CD4-positive, alpha-beta T cell treated with Interleukin-12 subunit alpha and Interleukin-12 subunit beta, for 1 hour (primary cell): Measurements from ENCODE around the gene ZMAT2.
A peak's percentile ranks its signal among the peaks of the same experiment; 100 is the strongest.
"Not testable (repeated sequence)": the region's sequence is repeated elsewhere in the genome, so short reads cannot be mapped to it uniquely, and the experiment has no call there.

Experiments
- DNase-seq: peaks from one replicate; pipeline ENCODE4 v3.0.0-alpha.2; 2020

The ZMAT2 gene

GRCh38 chr5:140710899-140711552 lies 10.8 kb downstream of the ZMAT2 start:
- peak; percentile 95 for DNase-seq

- no peak for DNase-seq
Measured at GRCh38 chr5:140711794-140712193, 11.5 kb downstream of the ZMAT2 start.

GRCh38 chr5:140713562-140714094 lies 13.4 kb downstream of the ZMAT2 start:
- DNase-seq, result no peak

- DNase-seq, result not testable (repeated sequence)
Measured at GRCh38 chr5:140716238-140716637, 16.0 kb downstream of the ZMAT2 start.

- no peak for DNase-seq
Measured at GRCh38 chr5:140718266-140718592, 18.0 kb downstream of the ZMAT2 start.

GRCh38 chr5:140720738-140721137 lies 20.5 kb downstream of the ZMAT2 start:
- DNase-seq, result not testable (repeated sequence)

- not testable (repeated sequence) for DNase-seq
Measured at GRCh38 chr5:140721395-140721794, 21.1 kb downstream of the ZMAT2 start.

- peak; percentile 75 for DNase-seq
Measured at GRCh38 chr5:140725799-140726471, 25.7 kb downstream of the ZMAT2 start.

GRCh38 chr5:140733098-140733497 lies 32.9 kb downstream of the ZMAT2 start:
- DNase-seq, result no peak

- DNase-seq, result no peak
Measured at GRCh38 chr5:140734354-140734753, 34.1 kb downstream of the ZMAT2 start.

- no peak for DNase-seq
Measured at GRCh38 chr5:140737486-140737885, 37.2 kb downstream of the ZMAT2 start.

GRCh38 chr5:140741967-140742366 lies 41.7 kb downstream of the ZMAT2 start:
- DNase-seq, result no peak

- DNase-seq, result no peak
Measured at GRCh38 chr5:140753561-140753960, 53.3 kb downstream of the ZMAT2 start.
